GM12878 (cell line): ENCODE measurements around the gene PUDP. TPM values are rescaled to one million over a fixed set of nuclear protein-coding genes. Genes with fewer than 3 reads are reported as not detected.

Source experiments
- ASH2L ChIP-seq: fragments of 300-600, 200-600 bp; sonication (generic); IDR thresholded peaks from 2 replicates; pipeline ENCODE4 v1.6.1; 2017; ENCODE audit warnings: low read depth, mild to moderate bottlenecking, borderline replicate concordance
- BACH1 ChIP-seq: fragments of 450-650 bp; IDR thresholded peaks from 2 replicates; pipeline ENCODE4 v1.6.1; 2017; ENCODE audit warnings: mild to moderate bottlenecking, borderline replicate concordance
- BHLHE40 ChIP-seq, 2 experiments: fragments of 450-650 bp in 1 of 2; IDR thresholded peaks; 2 replicates each; pipeline ENCODE4 v1.6.1; 2011 to 2017; ENCODE audit warnings: low read depth in 2 of 2, borderline replicate concordance in 1 of 2, improper control_type of control experiment in 1 of 2, low read length in 1 of 2, mild to moderate bottlenecking in 1 of 2
- BMI1 ChIP-seq: fragments of 450-650 bp; IDR thresholded peaks from 2 replicates; pipeline ENCODE4 v1.6.1; 2016; ENCODE audit warnings: mild to moderate bottlenecking, moderate library complexity, borderline replicate concordance
- CBFB ChIP-seq: IDR thresholded peaks from 2 replicates; pipeline ENCODE4 v1.6.1; 2016; ENCODE audit warnings: antibody characterized with exemption, low read depth
- EGR1 ChIP-seq, 2 experiments: IDR thresholded peaks; 1 replicate in 1 of 2; 2 replicates in 1 of 2; pipeline ENCODE4 v1.6.1; 2011 to 2012; ENCODE audit warnings: low read depth in 2 of 2, low read length in 2 of 2, borderline replicate concordance in 1 of 2, mild to moderate bottlenecking in 1 of 2, moderate library complexity in 1 of 2
- HCFC1 ChIP-seq: fragments of 150-350 bp; IDR thresholded peaks from 2 replicates; pipeline ENCODE4 v1.6.1; 2014; ENCODE audit warnings: low read length
- IKZF1 ChIP-seq: fragments of 450-650 bp; conservative IDR thresholded peaks from 2 replicates; pipeline ENCODE4 v1.6.1; 2017; ENCODE audit warnings: antibody characterized with exemption, mild to moderate bottlenecking
- IKZF2 ChIP-seq, 2 experiments: fragments of 450-650 bp; IDR thresholded peaks; 2 replicates each; pipeline ENCODE4 v1.6.1; 2017; ENCODE audit warnings: mild to moderate bottlenecking in 2 of 2, moderate library complexity in 2 of 2
- MTA2 ChIP-seq: fragments of 450-650 bp; IDR thresholded peaks from 2 replicates; pipeline ENCODE4 v1.6.1; 2016; ENCODE audit warnings: low read depth, mild to moderate bottlenecking, moderate library complexity
- SIN3A ChIP-seq: IDR thresholded peaks from 2 replicates; pipeline ENCODE4 v1.6.1; 2012; ENCODE audit warnings: low read depth, low read length, improper control_type of control experiment
- SPI1 ChIP-seq: IDR thresholded peaks from 2 replicates; pipeline ENCODE4 v1.6.1; 2011; ENCODE audit warnings: low read depth, mild to moderate bottlenecking, low read length, moderate library complexity, borderline replicate concordance; ENCODE audit not compliant: insufficient read depth
- SREBF2 ChIP-seq: IDR thresholded peaks from 2 replicates; pipeline ENCODE4 v1.6.1; 2012; ENCODE audit warnings: mild to moderate bottlenecking, low read length
- TARDBP ChIP-seq: IDR thresholded peaks from 2 replicates; pipeline ENCODE4 v1.6.1; 2016; ENCODE audit warnings: borderline replicate concordance
- TCF12 ChIP-seq: IDR thresholded peaks from 2 replicates; pipeline ENCODE4 v1.6.1; 2011; ENCODE audit warnings: low read depth, mild to moderate bottlenecking, low read length
- WRNIP1 ChIP-seq: IDR thresholded peaks from 2 replicates; pipeline ENCODE4 v1.6.1; 2011; ENCODE audit warnings: low read depth, low read length, improper control_type of control experiment, borderline replicate concordance
- polyA plus RNA-seq, 11 experiments: library from polyadenylated mRNA; depleted of rRNA in 4 of 11; unstranded in 6 of 11; stranded (reverse) in 5 of 11; fragments of >200 nt; fragmentation: Nextera tagmentation in 4 of 11; fragmentation: Illumina TruSeq in 1 of 11; extraction: Ambion mirVana in 4 of 11; extraction: Trizol in 1 of 11; gene quantifications; 1 replicate in 1 of 11; 2 replicates in 10 of 11; pipeline versions ENCODE4 v1.2.1 to v1.2.3, GENCODE V29; 2011 to 2016; ENCODE audit warnings: inconsistent platforms in 2 of 11, missing spikeins in 2 of 11, low read depth in 1 of 11
- total RNA-seq, 4 experiments: library from RNA; depleted of rRNA in 3 of 4; stranded (reverse); fragments of >200 nt in 3 of 4; fragmentation: Illumina TruSeq in 1 of 4; extraction: Trizol in 1 of 4; gene quantifications; 2 replicates each; pipeline versions ENCODE4 v1.2.1 to v1.2.3, GENCODE V29; 2013 to 2021
- TF ChIP-seq, protein P1 (sequence below): fragments of 450-650 bp; IDR thresholded peaks from 2 replicates; pipeline ENCODE4 v1.6.1; 2017; ENCODE audit warnings: mild to moderate bottlenecking, low read depth, inconsistent platforms; ENCODE audit not compliant: poor library complexity, severe bottlenecking
- TF ChIP-seq, protein P2 (sequence below): fragments of 450-650 bp; IDR thresholded peaks from 2 replicates; pipeline ENCODE4 v1.6.1; 2018; ENCODE audit warnings: mild to moderate bottlenecking, low read depth, moderate library complexity; ENCODE audit not compliant: partially characterized antibody
- TF ChIP-seq, protein P3 (sequence below): fragments of 450-650 bp; IDR thresholded peaks from 2 replicates; pipeline ENCODE4 v1.6.1; 2017; ENCODE audit warnings: mild to moderate bottlenecking, moderate library complexity
- TF ChIP-seq, protein P4 (sequence below), 3 experiments: IDR thresholded peaks in 2 of 3; conservative IDR thresholded peaks in 1 of 3; 2 replicates each; pipeline ENCODE4 v1.5.1; 2011; ENCODE audit warnings: low read depth in 3 of 3, low read length in 3 of 3, mild to moderate bottlenecking in 3 of 3, control low read depth in 2 of 3, moderate library complexity in 2 of 3, inconsistent platforms in 1 of 3, mixed read lengths in 1 of 3; ENCODE audit not compliant: control insufficient read depth in 2 of 3, insufficient read depth in 1 of 3; ENCODE audit errors: extremely low read depth in 1 of 3

Gene PUDP
- total and polyA plus RNA-seq, 10 of the 15 experiments (the other 5 are each of a cell fraction or from before 2014, with no cell fraction given) = 30.8 to 83.5 (median 61.7) TPM

DNA sequence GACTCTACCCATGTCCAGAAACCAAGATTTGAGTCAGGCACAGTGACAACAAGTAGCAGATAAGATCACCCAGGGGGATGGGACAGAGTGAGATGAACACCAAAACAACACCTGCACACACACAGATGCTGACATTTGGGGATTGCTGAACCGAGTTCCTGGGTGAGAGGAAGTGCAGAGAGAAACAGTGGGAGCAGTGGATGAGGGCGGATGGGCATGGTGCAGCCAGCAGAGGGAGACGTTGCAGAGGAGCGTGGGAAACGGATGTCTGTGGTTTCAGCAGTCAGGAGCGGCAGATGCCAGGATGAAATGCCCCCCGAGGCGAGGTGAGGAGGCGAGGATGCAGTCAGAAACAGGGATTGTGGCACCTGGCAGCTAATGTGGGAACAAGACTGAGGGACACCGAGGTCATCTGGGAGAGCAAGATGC, 79.0 kb downstream of the PUDP start (continued):
- TF ChIP-seq BMI1 = no peak
- TF ChIP-seq WRNIP1 = no peak
- TF ChIP-seq IKZF1 = peak; percentile 34; the same call in 1 of the 2 replicates
- no peak for TF ChIP-seq ASH2L
- TF ChIP-seq HCFC1 = no peak
- TF ChIP-seq IKZF2 (IDR thresholded peaks at IDR 0.05) = peak; percentile 18 to 45; a peak in 2 of 4 replicates
- no peak for TF ChIP-seq CBFB
- TF ChIP-seq EGR1 (IDR thresholded peaks at IDR 0.05; ENCODE audit: borderline replicate concordance in 1 of 2, low read depth in 2 of 2, low read length in 2 of 2) = no peak
- TF ChIP-seq BHLHE40 (IDR thresholded peaks at IDR 0.05; ENCODE audit: borderline replicate concordance in 1 of 2, low read depth in 2 of 2, low read length in 1 of 2) = no peak
- 0 out of 2 replicates have a peak, but pooled peaks have one; percentile 27 for TF ChIP-seq MTA2
- TF ChIP-seq SIN3A = no peak
- TF ChIP-seq, protein P1, sequence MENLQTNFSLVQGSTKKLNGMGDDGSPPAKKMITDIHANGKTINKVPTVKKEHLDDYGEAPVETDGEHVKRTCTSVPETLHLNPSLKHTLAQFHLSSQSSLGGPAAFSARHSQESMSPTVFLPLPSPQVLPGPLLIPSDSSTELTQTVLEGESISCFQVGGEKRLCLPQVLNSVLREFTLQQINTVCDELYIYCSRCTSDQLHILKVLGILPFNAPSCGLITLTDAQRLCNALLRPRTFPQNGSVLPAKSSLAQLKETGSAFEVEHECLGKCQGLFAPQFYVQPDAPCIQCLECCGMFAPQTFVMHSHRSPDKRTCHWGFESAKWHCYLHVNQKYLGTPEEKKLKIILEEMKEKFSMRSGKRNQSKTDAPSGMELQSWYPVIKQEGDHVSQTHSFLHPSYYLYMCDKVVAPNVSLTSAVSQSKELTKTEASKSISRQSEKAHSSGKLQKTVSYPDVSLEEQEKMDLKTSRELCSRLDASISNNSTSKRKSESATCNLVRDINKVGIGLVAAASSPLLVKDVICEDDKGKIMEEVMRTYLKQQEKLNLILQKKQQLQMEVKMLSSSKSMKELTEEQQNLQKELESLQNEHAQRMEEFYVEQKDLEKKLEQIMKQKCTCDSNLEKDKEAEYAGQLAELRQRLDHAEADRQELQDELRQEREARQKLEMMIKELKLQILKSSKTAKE = no peak
- TF ChIP-seq SPI1 = peak; percentile 33; the same call in 1 of the 2 replicates
- TF ChIP-seq, protein P2, sequence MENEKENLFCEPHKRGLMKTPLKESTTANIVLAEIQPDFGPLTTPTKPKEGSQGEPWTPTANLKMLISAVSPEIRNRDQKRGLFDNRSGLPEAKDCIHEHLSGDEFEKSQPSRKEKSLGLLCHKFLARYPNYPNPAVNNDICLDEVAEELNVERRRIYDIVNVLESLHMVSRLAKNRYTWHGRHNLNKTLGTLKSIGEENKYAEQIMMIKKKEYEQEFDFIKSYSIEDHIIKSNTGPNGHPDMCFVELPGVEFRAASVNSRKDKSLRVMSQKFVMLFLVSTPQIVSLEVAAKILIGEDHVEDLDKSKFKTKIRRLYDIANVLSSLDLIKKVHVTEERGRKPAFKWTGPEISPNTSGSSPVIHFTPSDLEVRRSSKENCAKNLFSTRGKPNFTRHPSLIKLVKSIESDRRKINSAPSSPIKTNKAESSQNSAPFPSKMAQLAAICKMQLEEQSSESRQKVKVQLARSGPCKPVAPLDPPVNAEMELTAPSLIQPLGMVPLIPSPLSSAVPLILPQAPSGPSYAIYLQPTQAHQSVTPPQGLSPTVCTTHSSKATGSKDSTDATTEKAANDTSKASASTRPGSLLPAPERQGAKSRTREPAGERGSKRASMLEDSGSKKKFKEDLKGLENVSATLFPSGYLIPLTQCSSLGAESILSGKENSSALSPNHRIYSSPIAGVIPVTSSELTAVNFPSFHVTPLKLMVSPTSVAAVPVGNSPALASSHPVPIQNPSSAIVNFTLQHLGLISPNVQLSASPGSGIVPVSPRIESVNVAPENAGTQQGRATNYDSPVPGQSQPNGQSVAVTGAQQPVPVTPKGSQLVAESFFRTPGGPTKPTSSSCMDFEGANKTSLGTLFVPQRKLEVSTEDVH = no peak
- TF ChIP-seq BACH1 = no peak
- TF ChIP-seq TCF12 = no peak
- no peak for TF ChIP-seq SREBF2
- no peak for TF ChIP-seq TARDBP
- TF ChIP-seq, protein P3, sequence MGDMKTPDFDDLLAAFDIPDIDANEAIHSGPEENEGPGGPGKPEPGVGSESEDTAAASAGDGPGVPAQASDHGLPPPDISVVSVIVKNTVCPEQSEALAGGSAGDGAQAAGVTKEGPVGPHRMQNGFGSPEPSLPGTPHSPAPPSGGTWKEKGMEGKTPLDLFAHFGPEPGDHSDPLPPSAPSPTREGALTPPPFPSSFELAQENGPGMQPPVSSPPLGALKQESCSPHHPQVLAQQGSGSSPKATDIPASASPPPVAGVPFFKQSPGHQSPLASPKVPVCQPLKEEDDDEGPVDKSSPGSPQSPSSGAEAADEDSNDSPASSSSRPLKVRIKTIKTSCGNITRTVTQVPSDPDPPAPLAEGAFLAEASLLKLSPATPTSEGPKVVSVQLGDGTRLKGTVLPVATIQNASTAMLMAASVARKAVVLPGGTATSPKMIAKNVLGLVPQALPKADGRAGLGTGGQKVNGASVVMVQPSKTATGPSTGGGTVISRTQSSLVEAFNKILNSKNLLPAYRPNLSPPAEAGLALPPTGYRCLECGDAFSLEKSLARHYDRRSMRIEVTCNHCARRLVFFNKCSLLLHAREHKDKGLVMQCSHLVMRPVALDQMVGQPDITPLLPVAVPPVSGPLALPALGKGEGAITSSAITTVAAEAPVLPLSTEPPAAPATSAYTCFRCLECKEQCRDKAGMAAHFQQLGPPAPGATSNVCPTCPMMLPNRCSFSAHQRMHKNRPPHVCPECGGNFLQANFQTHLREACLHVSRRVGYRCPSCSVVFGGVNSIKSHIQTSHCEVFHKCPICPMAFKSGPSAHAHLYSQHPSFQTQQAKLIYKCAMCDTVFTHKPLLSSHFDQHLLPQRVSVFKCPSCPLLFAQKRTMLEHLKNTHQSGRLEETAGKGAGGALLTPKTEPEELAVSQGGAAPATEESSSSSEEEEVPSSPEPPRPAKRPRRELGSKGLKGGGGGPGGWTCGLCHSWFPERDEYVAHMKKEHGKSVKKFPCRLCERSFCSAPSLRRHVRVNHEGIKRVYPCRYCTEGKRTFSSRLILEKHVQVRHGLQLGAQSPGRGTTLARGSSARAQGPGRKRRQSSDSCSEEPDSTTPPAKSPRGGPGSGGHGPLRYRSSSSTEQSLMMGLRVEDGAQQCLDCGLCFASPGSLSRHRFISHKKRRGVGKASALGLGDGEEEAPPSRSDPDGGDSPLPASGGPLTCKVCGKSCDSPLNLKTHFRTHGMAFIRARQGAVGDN = 0 out of 2 replicates have a peak, but pooled peaks have one; percentile 26
- TF ChIP-seq, protein P4, sequence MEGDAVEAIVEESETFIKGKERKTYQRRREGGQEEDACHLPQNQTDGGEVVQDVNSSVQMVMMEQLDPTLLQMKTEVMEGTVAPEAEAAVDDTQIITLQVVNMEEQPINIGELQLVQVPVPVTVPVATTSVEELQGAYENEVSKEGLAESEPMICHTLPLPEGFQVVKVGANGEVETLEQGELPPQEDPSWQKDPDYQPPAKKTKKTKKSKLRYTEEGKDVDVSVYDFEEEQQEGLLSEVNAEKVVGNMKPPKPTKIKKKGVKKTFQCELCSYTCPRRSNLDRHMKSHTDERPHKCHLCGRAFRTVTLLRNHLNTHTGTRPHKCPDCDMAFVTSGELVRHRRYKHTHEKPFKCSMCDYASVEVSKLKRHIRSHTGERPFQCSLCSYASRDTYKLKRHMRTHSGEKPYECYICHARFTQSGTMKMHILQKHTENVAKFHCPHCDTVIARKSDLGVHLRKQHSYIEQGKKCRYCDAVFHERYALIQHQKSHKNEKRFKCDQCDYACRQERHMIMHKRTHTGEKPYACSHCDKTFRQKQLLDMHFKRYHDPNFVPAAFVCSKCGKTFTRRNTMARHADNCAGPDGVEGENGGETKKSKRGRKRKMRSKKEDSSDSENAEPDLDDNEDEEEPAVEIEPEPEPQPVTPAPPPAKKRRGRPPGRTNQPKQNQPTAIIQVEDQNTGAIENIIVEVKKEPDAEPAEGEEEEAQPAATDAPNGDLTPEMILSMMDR (IDR thresholded peaks at IDR 0.05 in 2 of 3, conservative IDR thresholded peaks at IDR 0.05 in 1 of 3; ENCODE audit: control insufficient read depth in 2 of 3, extremely low read depth in 1 of 3, insufficient read depth in 1 of 3, low read depth in 3 of 3, low read length in 3 of 3) = peak; percentile 28 to 48 (median 41); a peak in 4 of 6 replicates
